HFFc6 (cell line): ENCODE results near the gene CYP4F2. TPM values are rescaled to one million over a fixed set of nuclear protein-coding genes. Genes with fewer than 3 reads are reported as not detected.

Experiments
- DNase-seq: peaks from one replicate; pipeline ENCODE4 v3.0.0-alpha.2; 2018
- H3K27ac Mint-ChIP-seq: 2 replicates; pipeline ENCODE4 v1.8.0; 2020; ENCODE audit warnings: mild to moderate bottlenecking, mixed read lengths
- H3K27me3 Mint-ChIP-seq: 2 replicates; pipeline ENCODE4 v1.8.0; 2021; ENCODE audit warnings: mild to moderate bottlenecking, moderate library complexity, mixed read lengths; ENCODE audit not compliant: insufficient read depth
- H3K36me3 Mint-ChIP-seq: 2 replicates; pipeline ENCODE4 v1.8.0; 2021; ENCODE audit warnings: low read depth, mixed read lengths
- H3K4me1 Mint-ChIP-seq: 2 replicates; pipeline ENCODE4 v1.8.0; 2020; ENCODE audit warnings: low read depth, mixed read lengths
- H3K4me3 Mint-ChIP-seq: 2 replicates; pipeline ENCODE4 v1.8.0; 2020; ENCODE audit warnings: mild to moderate bottlenecking, moderate library complexity, mixed read lengths
- H3K9me3 Mint-ChIP-seq: 2 replicates; pipeline ENCODE4 v1.8.0; 2020; ENCODE audit warnings: mild to moderate bottlenecking, mixed read lengths
- total RNA-seq, 6 experiments: library from RNA; stranded (reverse); fragmentation: NEBNext Ultra II Directional; extraction: Animal tissue kit (Norgen Biotek cat#: 25700); gene quantifications; 2 replicates in 1 of 6; 3 replicates in 5 of 6; pipeline ENCODE4 v1.2.3, GENCODE V29; 2021
- TF ChIP-seq, protein P1 (sequence below): fragments of 200-600 bp; sonication (generic); IDR thresholded peaks from 2 replicates; pipeline ENCODE4 v1.5.0; 2021; ENCODE audit warnings: antibody characterized with exemption, mild to moderate bottlenecking

CYP4F2 gene
- total RNA-seq, 6 experiments from 2014 or later: not detected

DNA sequence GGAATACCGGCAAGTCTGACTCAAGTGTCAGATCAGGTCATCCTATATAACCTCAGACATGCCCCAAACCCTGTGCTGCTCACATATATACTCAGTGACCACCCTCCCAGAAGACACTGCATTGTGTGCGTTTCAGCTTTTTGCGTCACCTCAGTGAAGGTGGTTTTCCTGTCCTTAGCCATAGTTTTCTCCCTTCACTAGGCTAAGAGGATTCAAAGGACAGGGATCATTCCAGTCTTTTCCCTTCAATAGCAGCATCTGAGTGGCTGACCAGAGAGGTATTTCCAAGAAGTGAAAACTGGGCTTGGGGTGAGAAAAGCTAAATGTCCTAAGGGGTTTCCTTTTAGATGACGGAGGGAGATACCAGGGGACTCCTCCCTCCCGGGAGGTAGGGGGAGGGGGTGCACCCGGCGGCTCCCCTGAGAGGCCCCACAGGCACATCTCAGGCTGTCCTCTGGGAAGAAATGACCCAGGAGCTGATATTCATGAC, 69.7 kb downstream of the CYP4F2 start:
- Mint-ChIP-seq H3K36me3 (no peaks in the 10 kb centered on the region), H3K27ac (no peak overlapping the region), H3K4me3 (no peak overlapping the region), H3K27me3 (no peaks in the 10 kb centered on the region), H3K4me1 (no peaks in the 10 kb centered on the region), H3K9me3 (peaks cover 16% of the 10 kb centered on the region; the same call in 1 of the 2 replicates)
- no peak for DNase-seq
- TF ChIP-seq, protein P1, sequence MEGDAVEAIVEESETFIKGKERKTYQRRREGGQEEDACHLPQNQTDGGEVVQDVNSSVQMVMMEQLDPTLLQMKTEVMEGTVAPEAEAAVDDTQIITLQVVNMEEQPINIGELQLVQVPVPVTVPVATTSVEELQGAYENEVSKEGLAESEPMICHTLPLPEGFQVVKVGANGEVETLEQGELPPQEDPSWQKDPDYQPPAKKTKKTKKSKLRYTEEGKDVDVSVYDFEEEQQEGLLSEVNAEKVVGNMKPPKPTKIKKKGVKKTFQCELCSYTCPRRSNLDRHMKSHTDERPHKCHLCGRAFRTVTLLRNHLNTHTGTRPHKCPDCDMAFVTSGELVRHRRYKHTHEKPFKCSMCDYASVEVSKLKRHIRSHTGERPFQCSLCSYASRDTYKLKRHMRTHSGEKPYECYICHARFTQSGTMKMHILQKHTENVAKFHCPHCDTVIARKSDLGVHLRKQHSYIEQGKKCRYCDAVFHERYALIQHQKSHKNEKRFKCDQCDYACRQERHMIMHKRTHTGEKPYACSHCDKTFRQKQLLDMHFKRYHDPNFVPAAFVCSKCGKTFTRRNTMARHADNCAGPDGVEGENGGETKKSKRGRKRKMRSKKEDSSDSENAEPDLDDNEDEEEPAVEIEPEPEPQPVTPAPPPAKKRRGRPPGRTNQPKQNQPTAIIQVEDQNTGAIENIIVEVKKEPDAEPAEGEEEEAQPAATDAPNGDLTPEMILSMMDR: no peak

Other genes with a start within 250 kb of the CYP4F2 start
- not detected for gene CYP4F12, start 225.0 kb downstream of the CYP4F2 start, total RNA-seq
- not detected for gene OR10H2, start 170.1 kb downstream of the CYP4F2 start, total RNA-seq
- gene OR10H3, start 160.1 kb downstream of the CYP4F2 start, total RNA-seq: not detected
- gene OR10H5, start 110.4 kb downstream of the CYP4F2 start, total RNA-seq: not detected
- not detected for gene OR10H1, start 82.4 kb downstream of the CYP4F2 start, total RNA-seq
- gene CYP4F11, start 36.5 kb upstream of the CYP4F2 start, total RNA-seq: not detected
- gene OR10H4, start 50.9 kb upstream of the CYP4F2 start, total RNA-seq: not detected
- gene TPM4, start 178.4 kb upstream of the CYP4F2 start, total RNA-seq: 1,000 to 10,000 TPM in 4 of 6 experiments, 100 to 1,000 TPM in 2; 973 to 1,332 (median 1,247) TPM
- 100 to 1,000 TPM in 3 of 6 experiments, 10 to 100 TPM in 3; 93.5 to 103 (median 100) TPM for gene RAB8A, start 213.8 kb upstream of the CYP4F2 start, total RNA-seq
- not detected for gene HSH2D, start 245.6 kb upstream of the CYP4F2 start, total RNA-seq